Measurements from ENCODE around the gene D2HGDH.

DNA sequence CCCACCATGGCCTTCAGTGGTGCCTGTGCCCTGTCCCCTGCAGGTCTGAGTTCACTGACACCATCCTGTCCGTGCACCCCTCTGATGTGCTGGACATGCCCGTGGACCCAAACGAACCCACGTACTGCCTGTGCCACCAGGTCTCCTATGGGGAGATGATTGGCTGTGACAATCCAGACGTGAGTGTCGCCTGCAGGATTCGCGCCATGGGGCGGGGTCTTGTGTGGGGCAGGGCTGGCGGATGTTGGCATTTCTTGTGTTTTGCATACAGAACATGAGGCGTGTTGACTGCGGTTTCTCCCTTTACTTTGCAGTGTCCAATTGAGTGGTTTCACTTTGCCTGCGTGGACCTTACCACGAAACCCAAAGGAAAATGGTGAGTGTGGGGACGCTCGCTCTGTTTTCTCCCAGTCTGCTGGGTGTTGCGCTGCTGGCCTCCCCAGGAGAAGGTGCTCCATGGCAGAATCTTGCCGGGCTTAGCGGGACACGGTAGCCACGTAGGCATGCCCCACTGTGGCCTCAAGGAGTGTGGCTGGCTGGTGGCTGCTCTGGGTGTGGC is 11.5 kb upstream of the D2HGDH start:
- TF ChIP-seq CTCF (IDR thresholded peaks at IDR 0.05) (no peak), POLR2AphosphoS5 (IDR thresholded peaks at IDR 0.05; ENCODE audit: insufficient read depth in 1 of 2, low read depth in 1 of 2) (no peak), POLR2A (IDR thresholded peaks at IDR 0.05) (no peak)

All from vagina (tissue), 2 donors.